Left ventricle myocardium inferior (tissue), 1 donor: Measurements from ENCODE around the gene MIEF2. TPM values are rescaled to one million over a fixed set of nuclear protein-coding genes. Genes with fewer than 3 reads are reported as not detected.

Experiments
- DNase-seq: peaks from one replicate; pipeline ENCODE4 v3.0.0-alpha.2; 2020
- H3K27ac ChIP-seq: fragments of 200-600 bp; replicated peaks from 2 replicates; pipeline ENCODE4 v1.8.0; 2021
- H3K27me3 ChIP-seq: fragments of 200-600 bp; 2 replicates; pipeline ENCODE4 v1.8.0; 2021; ENCODE audit warnings: low read depth
- H3K36me3 ChIP-seq: fragments of 200-600 bp; 2 replicates; pipeline ENCODE4 v1.8.0; 2021
- H3K4me1 ChIP-seq: fragments of 200-600 bp; 2 replicates; pipeline ENCODE4 v1.8.0; 2021
- H3K4me3 ChIP-seq: fragments of 200-600 bp; 2 replicates; pipeline ENCODE4 v1.8.0; 2021; ENCODE audit warnings: mild to moderate bottlenecking, moderate library complexity
- H3K9me3 ChIP-seq: fragments of 200-600 bp; replicated peaks from 2 replicates; pipeline ENCODE4 v1.8.0; 2021
- CTCF ChIP-seq: fragments of 200-600 bp; IDR thresholded peaks from 2 replicates; pipeline ENCODE4 v1.8.0; 2021; ENCODE audit warnings: antibody characterized with exemption, mild to moderate bottlenecking, borderline replicate concordance
- intact Hi-C: fragments of 100-400 bp; cut with micrococcal nuclease; formaldehyde crosslinking; loops from one replicate; pipeline ENCODE4 v1.11.0; 2022
- total RNA-seq: library from RNA; stranded (reverse); fragmentation: NEBNext Ultra II Directional; extraction: Animal tissue kit (Norgen Biotek cat#: 25700); gene quantifications from one replicate; pipeline ENCODE4 v1.2.1, GENCODE V29; 2021
- donor health status: DM: no; HTN: yes; CAD: no; lungs with severe emphysema.

Gene MIEF2
- total RNA-seq, 1 donor from 2014 or later: 37.0 TPM

GRCh38 chr17:18253187-18253884 is 7.1 kb upstream of the MIEF2 start:
- Histone ChIP-seq H3K36me3 (peaks cover 81% of the 10 kb centered on the region), H3K4me1 (peaks cover 40% of the 10 kb centered on the region), H3K9me3 (no peaks in the 10 kb centered on the region), H3K27me3 (no peaks in the 10 kb centered on the region), H3K4me3 (no peak overlapping the region), H3K27ac (no peak overlapping the region)
- intact Hi-C loops: no loop called here
- no peak for TF ChIP-seq CTCF
- DNase-seq: no peak

GRCh38 chr17:18253947-18254821 is 6.3 kb upstream of the MIEF2 start:
- Histone ChIP-seq H3K4me3 (no peak overlapping the region), H3K4me1 (peaks cover 39% of the 10 kb centered on the region), H3K27me3 (no peaks in the 10 kb centered on the region), H3K9me3 (no peaks in the 10 kb centered on the region), H3K27ac (no peak overlapping the region), H3K36me3 (peaks cover 72% of the 10 kb centered on the region)
- no peak for TF ChIP-seq CTCF
- intact Hi-C loops: no loop called here
- no peak for DNase-seq

- no peak for DNase-seq
- Histone ChIP-seq H3K4me3 (no peak overlapping the region), H3K36me3 (peaks cover 65% of the 10 kb centered on the region), H3K9me3 (no peaks in the 10 kb centered on the region), H3K27me3 (no peaks in the 10 kb centered on the region), H3K4me1 (peaks cover 47% of the 10 kb centered on the region), H3K27ac (no peak overlapping the region)
- TF ChIP-seq CTCF: no peak
- intact Hi-C loops: no loop called here
Measured at GRCh38 chr17:18254888-18255649, 5.4 kb upstream of the MIEF2 start.

GRCh38 chr17:18256351-18256750 is 4.1 kb upstream of the MIEF2 start:
- H3K27me3 ChIP-seq: no peaks in the 10 kb centered on the region
- intact Hi-C loops: no loop called here
- no peaks in the 10 kb centered on the region for H3K9me3 ChIP-seq
- no peak for TF ChIP-seq CTCF
- H3K36me3 ChIP-seq: peaks cover 52% of the 10 kb centered on the region
- peak overlapping the region; percentile 100 for H3K27ac ChIP-seq
- no peak for DNase-seq
- peaks cover 58% of the 10 kb centered on the region for H3K4me1 ChIP-seq
- peak overlapping the region; percentile 99 for H3K4me3 ChIP-seq

- H3K4me1 ChIP-seq: peaks cover 62% of the 10 kb centered on the region
- peak overlapping the region; percentile 99 for H3K4me3 ChIP-seq
- no peak for TF ChIP-seq CTCF
- peaks cover 48% of the 10 kb centered on the region for H3K36me3 ChIP-seq
- no peaks in the 10 kb centered on the region for H3K27me3 ChIP-seq
- peak overlapping the region; percentile 100 for H3K27ac ChIP-seq
- DNase-seq: no peak
- intact Hi-C loops: no loop called here
- no peaks in the 10 kb centered on the region for H3K9me3 ChIP-seq
Measured at GRCh38 chr17:18256776-18257175, 3.7 kb upstream of the MIEF2 start.
